Measurements from ENCODE around the gene CDC42BPA. TPM values are rescaled to one million over a fixed set of nuclear protein-coding genes. Genes with fewer than 3 reads are reported as not detected.

The CDC42BPA gene
- total and polyA plus RNA-seq, 4 experiments from 2014 or later: 0.49 to 0.72 TPM; not detected in 2

DNA sequence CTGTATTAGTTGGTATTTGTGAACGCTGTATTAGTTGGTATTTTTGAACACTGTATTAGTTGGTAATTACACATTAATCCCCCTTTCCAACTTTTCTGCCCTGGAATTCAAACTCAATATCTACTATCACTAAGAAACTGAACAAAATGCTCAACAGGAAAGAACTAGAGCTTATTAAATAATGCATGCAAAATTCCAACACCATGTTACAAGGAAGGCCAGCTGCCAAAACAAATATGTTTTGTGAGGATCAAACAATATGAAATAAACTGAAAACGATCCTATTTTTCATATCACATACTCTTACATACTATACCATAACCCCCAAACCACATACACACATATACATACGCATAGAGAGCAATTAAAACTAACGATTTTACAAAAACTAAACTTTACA is 104.9 kb downstream of the CDC42BPA start:
- H3K4me1 ChIP-seq (ENCODE audit: insufficient read depth, low read length): no peaks in the 10 kb centered on the region
- CTCF ChIA-PET (ENCODE audit: partially characterized antibody): no interaction called here
- no peaks in the 10 kb centered on the region for H3K27me3 ChIP-seq (ENCODE audit: insufficient read depth, low read length)
- H3K27me3 Mint-ChIP-seq: peaks cover 7 to 14% of the 10 kb centered on the region in 2 donors
- no peak overlapping the region for H3K4me3 ChIP-seq (ENCODE audit: low read length in 2 of 2)
- POLR2A ChIA-PET (ENCODE audit: partially characterized antibody): no interaction called here
- no peaks in the 10 kb centered on the region for H3K36me3 ChIP-seq (ENCODE audit: insufficient read depth, low read length)
- H3K27ac ChIP-seq (ENCODE audit: low read depth, low read length): no peak overlapping the region
- no peak overlapping the region for H3K4me3 Mint-ChIP-seq
- no peaks in the 10 kb centered on the region for H3K4me1 Mint-ChIP-seq
- no peaks in the 10 kb centered on the region for H3K36me3 Mint-ChIP-seq
- H3K27ac Mint-ChIP-seq: no peak overlapping the region
- H3K9me3 ChIP-seq (ENCODE audit: control insufficient read depth in 1 of 2, low read length in 2 of 2): no peaks in the 10 kb centered on the region
- intact Hi-C loops (cut with micrococcal nuclease): no loop called here
- peaks cover 0 to 2% (median 0%) of the 10 kb centered on the region in 8 donors for H3K9me3 Mint-ChIP-seq
- DNase-seq: no peak

DNA sequence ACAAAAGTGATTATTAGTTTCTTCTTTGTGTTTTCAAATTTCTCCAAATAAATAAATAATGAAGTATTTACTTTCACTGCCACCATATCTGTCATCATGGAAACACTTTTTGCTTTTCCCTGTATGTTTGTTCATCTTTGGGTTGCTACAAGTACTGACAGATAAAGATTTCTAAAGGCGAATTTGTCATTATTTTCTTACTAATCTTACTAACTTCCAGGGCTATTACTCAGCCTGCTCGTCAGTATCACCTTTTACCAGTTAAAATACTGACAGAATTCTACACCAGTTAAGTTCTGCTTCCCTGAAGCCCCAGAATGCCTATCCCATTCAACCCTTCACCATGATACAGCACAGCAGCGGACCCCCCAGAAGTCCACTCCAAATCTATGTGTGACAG is 106.1 kb downstream of the CDC42BPA start:
- no peak overlapping the region for H3K27ac ChIP-seq (ENCODE audit: low read depth, low read length)
- no peaks in the 10 kb centered on the region for H3K9me3 ChIP-seq (ENCODE audit: control insufficient read depth in 1 of 2, low read length in 2 of 2)
- intact Hi-C loops (cut with micrococcal nuclease): no loop called here
- Mint-ChIP-seq H3K36me3 (no peaks in the 10 kb centered on the region), H3K27ac (no peak overlapping the region), H3K4me3 (no peak overlapping the region), H3K27me3 (peaks cover 7 to 11% of the 10 kb centered on the region in 2 donors), H3K9me3 (peaks cover 0 to 2% (median 0%) of the 10 kb centered on the region in 8 donors), H3K4me1 (no peaks in the 10 kb centered on the region)
- CTCF ChIA-PET (ENCODE audit: partially characterized antibody): no interaction called here
- H3K4me3 ChIP-seq (ENCODE audit: low read length in 2 of 2): no peak overlapping the region
- no peaks in the 10 kb centered on the region for H3K4me1 ChIP-seq (ENCODE audit: insufficient read depth, low read length)
- DNase-seq: no peak
- no peaks in the 10 kb centered on the region for H3K27me3 ChIP-seq (ENCODE audit: insufficient read depth, low read length)
- POLR2A ChIA-PET (ENCODE audit: partially characterized antibody): no interaction called here
- H3K36me3 ChIP-seq (ENCODE audit: insufficient read depth, low read length): no peaks in the 10 kb centered on the region

DNA sequence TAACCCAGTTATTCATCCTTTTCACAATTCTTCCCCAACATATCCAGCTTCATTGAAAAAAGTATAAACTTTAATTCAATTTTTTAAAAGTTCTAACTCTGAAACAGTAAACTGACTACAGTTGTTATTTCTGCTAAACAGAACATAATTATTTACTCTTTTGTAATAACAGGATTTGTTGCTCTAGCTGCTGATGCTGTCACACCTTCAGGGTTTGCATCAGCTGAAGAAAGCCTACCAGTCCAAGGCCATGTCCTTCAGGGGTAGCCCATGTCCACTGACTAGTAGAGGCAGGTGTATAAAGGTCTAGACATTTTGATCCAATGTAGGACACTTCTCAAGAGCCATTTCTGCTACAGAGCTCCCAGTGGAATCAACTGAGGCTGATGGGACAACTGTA is 107.7 kb downstream of the CDC42BPA start:
- intact Hi-C loops (cut with micrococcal nuclease): no loop called here
- no peaks in the 10 kb centered on the region for H3K36me3 ChIP-seq (ENCODE audit: insufficient read depth, low read length)
- H3K9me3 ChIP-seq (ENCODE audit: control insufficient read depth in 1 of 2, low read length in 2 of 2): no peaks in the 10 kb centered on the region
- no peak overlapping the region for H3K27ac ChIP-seq (ENCODE audit: low read depth, low read length)
- POLR2A ChIA-PET (ENCODE audit: partially characterized antibody): no interaction called here
- H3K4me1 Mint-ChIP-seq: no peaks in the 10 kb centered on the region
- H3K27me3 Mint-ChIP-seq: peaks cover 7 to 11% of the 10 kb centered on the region in 2 donors
- no peaks in the 10 kb centered on the region for H3K27me3 ChIP-seq (ENCODE audit: insufficient read depth, low read length)
- H3K4me1 ChIP-seq (ENCODE audit: insufficient read depth, low read length): no peaks in the 10 kb centered on the region
- H3K27ac Mint-ChIP-seq: no peak overlapping the region
- no peak overlapping the region for H3K4me3 Mint-ChIP-seq
- CTCF ChIA-PET (ENCODE audit: partially characterized antibody): no interaction called here
- no peaks in the 10 kb centered on the region for H3K36me3 Mint-ChIP-seq
- H3K9me3 Mint-ChIP-seq: peaks cover 0 to 2% (median 0%) of the 10 kb centered on the region in 8 donors
- no peak overlapping the region for H3K4me3 ChIP-seq (ENCODE audit: low read length in 2 of 2)
- no peak for DNase-seq

DNA sequence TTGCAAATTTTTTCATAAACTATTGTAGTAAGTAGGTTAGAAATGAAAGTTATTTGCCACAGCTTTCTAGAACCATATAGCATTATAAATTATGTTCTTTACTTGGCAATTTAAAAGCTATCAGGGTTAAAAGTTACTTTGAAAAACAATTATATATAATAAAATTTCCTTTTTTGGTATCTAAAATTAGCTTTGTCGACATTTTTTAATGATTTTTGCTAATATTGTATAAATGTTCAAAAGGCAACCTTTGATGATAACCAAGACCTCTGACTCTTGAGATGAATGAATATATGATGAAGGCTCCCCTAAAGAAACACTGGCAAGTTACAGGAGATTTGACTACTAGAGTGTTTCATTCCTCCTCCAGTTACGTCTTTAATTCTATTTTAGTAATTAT is 121.2 kb downstream of the CDC42BPA start:
- Mint-ChIP-seq H3K9me3 (no peaks in the 10 kb centered on the region), H3K27me3 (peaks cover 3 to 4% of the 10 kb centered on the region in 2 donors), H3K27ac (no peak overlapping the region), H3K4me1 (peaks cover 0 to 4% (median under 1%) of the 10 kb centered on the region in 4 donors), H3K4me3 (no peak overlapping the region), H3K36me3 (no peaks in the 10 kb centered on the region)
- Histone ChIP-seq H3K27me3 (ENCODE audit: insufficient read depth, low read length) (no peaks in the 10 kb centered on the region), H3K36me3 (ENCODE audit: insufficient read depth, low read length) (no peaks in the 10 kb centered on the region), H3K4me3 (ENCODE audit: low read length in 2 of 2) (no peak overlapping the region), H3K27ac (ENCODE audit: low read depth, low read length) (no peak overlapping the region), H3K4me1 (ENCODE audit: insufficient read depth, low read length) (no peaks in the 10 kb centered on the region), H3K9me3 (ENCODE audit: control insufficient read depth in 1 of 2, low read length in 2 of 2) (no peaks in the 10 kb centered on the region)
- DNase-seq: no peak
- ChIA-PET POLR2A (ENCODE audit: partially characterized antibody) (interaction anchor here (0.6 kb wide), 1 partner anchor 19 kb away, joined by 3 read pairs; no protein-coding TSS in a partner anchor), CTCF (ENCODE audit: partially characterized antibody) (interaction anchor here (1.5 kb wide), 1 partner anchor 10 kb away, joined by 3 read pairs; no protein-coding TSS in a partner anchor)
- intact Hi-C loops (cut with micrococcal nuclease): no loop called here

DNA sequence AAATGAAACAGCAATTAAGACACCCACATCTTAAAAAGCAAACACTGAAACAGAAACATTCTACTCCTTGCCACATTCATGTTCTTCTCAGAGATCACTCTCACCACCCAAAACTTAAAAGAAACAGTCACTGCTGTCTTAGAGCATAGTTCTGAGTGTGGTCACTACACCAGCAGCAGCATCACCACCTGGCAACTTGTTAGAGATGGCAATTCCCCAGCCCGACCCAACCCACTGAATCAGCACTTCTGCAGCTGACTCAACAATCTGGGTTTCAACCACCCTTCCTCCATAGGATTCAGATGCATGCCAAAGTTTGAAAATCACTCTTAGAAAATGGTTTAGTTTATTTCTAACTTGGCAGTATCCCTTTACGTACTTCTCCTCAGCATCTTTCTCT is 126.1 kb downstream of the CDC42BPA start:
- no peaks in the 10 kb centered on the region for H3K4me1 ChIP-seq (ENCODE audit: insufficient read depth, low read length)
- no peak for DNase-seq
- no peaks in the 10 kb centered on the region for H3K27me3 ChIP-seq (ENCODE audit: insufficient read depth, low read length)
- ChIA-PET POLR2A (ENCODE audit: partially characterized antibody) (no interaction called here), CTCF (ENCODE audit: partially characterized antibody) (no interaction called here)
- H3K9me3 ChIP-seq (ENCODE audit: control insufficient read depth in 1 of 2, low read length in 2 of 2): no peaks in the 10 kb centered on the region
- intact Hi-C loops (cut with micrococcal nuclease): no loop called here
- no peaks in the 10 kb centered on the region for H3K36me3 Mint-ChIP-seq
- H3K27ac Mint-ChIP-seq: no peak overlapping the region
- H3K27me3 Mint-ChIP-seq: peaks cover 7 to 10% of the 10 kb centered on the region in 2 donors
- no peaks in the 10 kb centered on the region for H3K9me3 Mint-ChIP-seq
- H3K27ac ChIP-seq (ENCODE audit: low read depth, low read length): no peak overlapping the region
- no peak overlapping the region for H3K4me3 Mint-ChIP-seq
- H3K36me3 ChIP-seq (ENCODE audit: insufficient read depth, low read length): no peaks in the 10 kb centered on the region
- H3K4me1 Mint-ChIP-seq: peaks cover 0 to 4% (median 1%) of the 10 kb centered on the region in 4 donors
- H3K4me3 ChIP-seq (ENCODE audit: low read length in 2 of 2): no peak overlapping the region

DNA sequence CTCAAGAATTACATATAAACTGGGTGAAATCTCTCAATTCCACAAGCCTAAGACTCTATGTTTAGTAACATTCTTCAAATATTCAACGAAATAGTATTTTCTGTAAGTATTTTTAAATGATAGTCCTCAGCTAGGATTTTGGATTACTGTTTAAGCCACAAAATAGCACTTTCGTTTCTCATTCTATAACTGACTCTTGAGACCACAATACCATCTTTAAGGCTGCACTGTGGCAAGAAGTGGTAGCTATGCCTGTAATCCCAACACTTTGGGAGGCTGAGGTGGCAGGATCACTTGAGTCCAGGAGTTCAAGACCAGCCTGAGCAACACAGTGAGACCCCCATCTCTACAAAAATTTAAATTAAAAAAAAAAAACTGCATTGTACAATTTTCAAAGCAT is 126.7 kb downstream of the CDC42BPA start:
- no peak overlapping the region for H3K27ac Mint-ChIP-seq
- peaks cover 0 to 4% (median 1%) of the 10 kb centered on the region in 4 donors for H3K4me1 Mint-ChIP-seq

DNA sequence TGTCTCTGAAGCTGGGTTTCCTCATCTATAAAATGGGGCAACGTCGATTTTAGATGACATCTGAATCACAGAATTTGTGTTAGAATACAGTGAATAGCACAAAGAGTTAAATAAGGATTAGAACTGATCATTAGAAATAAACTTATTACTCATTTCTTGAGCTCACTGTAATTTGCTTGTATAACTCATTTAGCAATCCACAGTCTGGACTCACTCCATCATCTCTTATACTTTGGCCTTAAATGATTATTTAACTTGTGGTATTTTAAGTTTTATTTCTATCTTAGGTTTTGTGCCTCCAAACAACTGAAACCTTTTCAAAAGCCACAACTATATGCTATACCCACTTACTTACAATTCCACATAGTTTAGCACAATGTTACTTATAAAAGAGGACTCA is 128.0 kb downstream of the CDC42BPA start:
- H3K9me3 ChIP-seq (ENCODE audit: control insufficient read depth in 1 of 2, low read length in 2 of 2): no peaks in the 10 kb centered on the region
- no peaks in the 10 kb centered on the region for H3K27me3 ChIP-seq (ENCODE audit: insufficient read depth, low read length)
- H3K4me3 ChIP-seq (ENCODE audit: low read length in 2 of 2): no peak overlapping the region
- intact Hi-C loops (cut with micrococcal nuclease): no loop called here
- H3K36me3 Mint-ChIP-seq: no peaks in the 10 kb centered on the region
- H3K27ac Mint-ChIP-seq: no peak overlapping the region
- peaks cover 0 to 4% (median 1%) of the 10 kb centered on the region in 4 donors for H3K4me1 Mint-ChIP-seq
- H3K4me1 ChIP-seq (ENCODE audit: insufficient read depth, low read length): no peaks in the 10 kb centered on the region
- H3K36me3 ChIP-seq (ENCODE audit: insufficient read depth, low read length): no peaks in the 10 kb centered on the region
- H3K9me3 Mint-ChIP-seq: no peaks in the 10 kb centered on the region
- no peak overlapping the region for H3K27ac ChIP-seq (ENCODE audit: low read depth, low read length)
- ChIA-PET CTCF (ENCODE audit: partially characterized antibody) (no interaction called here), POLR2A (ENCODE audit: partially characterized antibody) (no interaction called here)
- no peak for DNase-seq
- no peak overlapping the region for H3K4me3 Mint-ChIP-seq
- peaks cover 9 to 12% of the 10 kb centered on the region in 2 donors for H3K27me3 Mint-ChIP-seq

More for the DNA sequence above, 126.7 kb downstream of the CDC42BPA start:
- Histone ChIP-seq H3K4me1 (ENCODE audit: insufficient read depth, low read length) (no peaks in the 10 kb centered on the region), H3K27me3 (ENCODE audit: insufficient read depth, low read length) (no peaks in the 10 kb centered on the region), H3K36me3 (ENCODE audit: insufficient read depth, low read length) (no peaks in the 10 kb centered on the region), H3K27ac (ENCODE audit: low read depth, low read length) (no peak overlapping the region), H3K4me3 (ENCODE audit: low read length in 2 of 2) (no peak overlapping the region), H3K9me3 (ENCODE audit: control insufficient read depth in 1 of 2, low read length in 2 of 2) (no peaks in the 10 kb centered on the region)
- intact Hi-C loops (cut with micrococcal nuclease): no loop called here
- H3K4me3 Mint-ChIP-seq: no peak overlapping the region
- ChIA-PET POLR2A (ENCODE audit: partially characterized antibody) (no interaction called here), CTCF (ENCODE audit: partially characterized antibody) (no interaction called here)
- DNase-seq: no peak
- no peaks in the 10 kb centered on the region for H3K9me3 Mint-ChIP-seq
- H3K36me3 Mint-ChIP-seq: no peaks in the 10 kb centered on the region
- H3K27me3 Mint-ChIP-seq: peaks cover 7 to 10% of the 10 kb centered on the region in 2 donors

DNA sequence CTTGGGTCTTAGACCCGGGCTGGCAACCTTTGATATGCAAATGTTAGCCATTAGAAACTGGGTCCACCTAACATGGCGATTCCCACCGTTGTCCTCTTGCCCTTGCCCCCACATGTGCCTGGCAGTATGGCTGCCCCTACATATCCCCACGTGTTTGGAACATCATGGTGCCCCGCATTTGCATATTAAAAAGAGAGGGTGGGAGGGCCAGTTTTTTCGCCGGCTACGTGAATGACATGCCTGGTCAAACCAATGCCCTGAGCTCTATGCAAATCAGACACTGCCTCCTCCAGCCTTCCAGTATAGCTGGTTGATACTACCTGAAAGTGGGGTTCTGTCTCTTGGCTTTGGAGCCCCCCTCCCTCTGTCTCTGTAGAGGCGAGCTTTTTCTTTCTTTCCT is 133.0 kb downstream of the CDC42BPA start:
- DNase-seq: no peak
- Mint-ChIP-seq H3K27me3 (peaks cover 11 to 17% of the 10 kb centered on the region in 2 donors), H3K27ac (no peak overlapping the region), H3K4me1 (no peaks in the 10 kb centered on the region), H3K9me3 (no peaks in the 10 kb centered on the region), H3K36me3 (no peaks in the 10 kb centered on the region), H3K4me3 (no peak overlapping the region)
- Histone ChIP-seq H3K27me3 (ENCODE audit: insufficient read depth, low read length) (no peaks in the 10 kb centered on the region), H3K9me3 (ENCODE audit: control insufficient read depth in 1 of 2, low read length in 2 of 2) (no peaks in the 10 kb centered on the region), H3K4me1 (ENCODE audit: insufficient read depth, low read length) (no peaks in the 10 kb centered on the region), H3K36me3 (ENCODE audit: insufficient read depth, low read length) (no peaks in the 10 kb centered on the region), H3K27ac (ENCODE audit: low read depth, low read length) (no peak overlapping the region), H3K4me3 (ENCODE audit: low read length in 2 of 2) (no peak overlapping the region)
- CTCF ChIA-PET (ENCODE audit: partially characterized antibody): no interaction called here
- POLR2A ChIA-PET (ENCODE audit: partially characterized antibody): no interaction called here
- intact Hi-C loops (cut with micrococcal nuclease): no loop called here

Data from CD4-positive, alpha-beta memory T cell (primary cell).